AG04450 (cell line): ENCODE data around the gene ZFP82. TPM values are rescaled to one million over a fixed set of nuclear protein-coding genes. Genes with fewer than 3 reads are reported as not detected.

Experiments
- CTCF ChIA-PET: fragments of 300-600, 350-600 bp; formaldehyde crosslinking; extraction: SDS; loops from one replicate; lab custom pipeline; 2022; ENCODE audit warnings: antibody characterized with exemption, inconsistent platforms; lab: Charles Lee
- POLR2A ChIA-PET: fragments of 350-600 bp; formaldehyde crosslinking; extraction: SDS; loops from one replicate; lab custom pipeline; 2021; ENCODE audit warnings: antibody characterized with exemption, inconsistent platforms; lab: Yijun Ruan, JAX
- DNase-seq: peaks from one replicate; pipeline ENCODE4 v3.0.0-alpha.2; 2011; ENCODE audit warnings: low read depth, low spot score
- H3K27ac ChIP-seq: one replicate; pipeline ENCODE4 v1.5.1; 2012; ENCODE audit warnings: low read depth, low read length, control low read depth
- H3K27me3 ChIP-seq: one replicate; pipeline ENCODE4 v1.6.0; 2012; ENCODE audit warnings: low read length; ENCODE audit not compliant: control insufficient read depth, insufficient read depth
- H3K4me3 ChIP-seq: 2 replicates; pipeline ENCODE4 v1.5.1; 2011; ENCODE audit warnings: mild to moderate bottlenecking, low read depth, low read length, control low read depth
- H3K9me3 ChIP-seq: 2 replicates; pipeline ENCODE4 v1.5.1; 2012; ENCODE audit warnings: low read length; ENCODE audit not compliant: control insufficient read depth, insufficient read depth
- polyA plus RNA-seq: library from polyadenylated mRNA; depleted of rRNA; stranded (reverse); fragments of >200 nt; gene quantifications from 2 replicates; pipeline ENCODE4 v1.2.3, GENCODE V29; 2011
- TF ChIP-seq, protein P1 (sequence below): IDR thresholded peaks from 2 replicates; pipeline ENCODE4 v1.5.1; 2011; ENCODE audit warnings: low read depth, low read length, control low read depth, inconsistent platforms

The ZFP82 gene
- polyA plus RNA-seq, 1 experiment: 6.2 TPM

DNA sequence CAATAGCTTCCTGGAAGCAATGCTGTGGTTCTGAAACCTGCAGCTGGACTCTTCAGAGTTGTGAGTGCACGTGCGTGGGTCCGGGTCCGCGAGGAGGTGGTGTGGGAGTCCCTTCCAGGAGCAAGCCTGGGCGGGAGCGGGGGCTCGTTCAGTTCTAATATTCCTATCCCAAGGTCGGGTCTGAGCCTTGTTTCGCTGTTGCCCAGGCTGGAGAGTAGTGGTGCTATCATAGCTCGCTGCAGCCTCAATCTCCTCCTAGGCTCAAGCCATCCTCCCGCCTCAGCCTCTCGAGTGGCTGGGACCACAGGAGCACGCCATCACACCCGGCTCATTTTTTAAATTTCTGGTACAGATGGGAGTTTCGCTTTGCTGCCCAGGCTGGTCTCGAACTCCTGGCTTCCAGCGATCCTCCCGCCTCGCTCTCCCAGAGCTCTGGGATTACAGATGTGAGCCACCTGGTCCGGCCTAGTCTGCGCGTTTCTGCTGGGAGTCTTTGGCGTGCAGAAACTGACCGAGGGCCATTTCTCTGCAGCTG lies 625 bp downstream of the ZFP82 start:
- TF ChIP-seq, protein P1, sequence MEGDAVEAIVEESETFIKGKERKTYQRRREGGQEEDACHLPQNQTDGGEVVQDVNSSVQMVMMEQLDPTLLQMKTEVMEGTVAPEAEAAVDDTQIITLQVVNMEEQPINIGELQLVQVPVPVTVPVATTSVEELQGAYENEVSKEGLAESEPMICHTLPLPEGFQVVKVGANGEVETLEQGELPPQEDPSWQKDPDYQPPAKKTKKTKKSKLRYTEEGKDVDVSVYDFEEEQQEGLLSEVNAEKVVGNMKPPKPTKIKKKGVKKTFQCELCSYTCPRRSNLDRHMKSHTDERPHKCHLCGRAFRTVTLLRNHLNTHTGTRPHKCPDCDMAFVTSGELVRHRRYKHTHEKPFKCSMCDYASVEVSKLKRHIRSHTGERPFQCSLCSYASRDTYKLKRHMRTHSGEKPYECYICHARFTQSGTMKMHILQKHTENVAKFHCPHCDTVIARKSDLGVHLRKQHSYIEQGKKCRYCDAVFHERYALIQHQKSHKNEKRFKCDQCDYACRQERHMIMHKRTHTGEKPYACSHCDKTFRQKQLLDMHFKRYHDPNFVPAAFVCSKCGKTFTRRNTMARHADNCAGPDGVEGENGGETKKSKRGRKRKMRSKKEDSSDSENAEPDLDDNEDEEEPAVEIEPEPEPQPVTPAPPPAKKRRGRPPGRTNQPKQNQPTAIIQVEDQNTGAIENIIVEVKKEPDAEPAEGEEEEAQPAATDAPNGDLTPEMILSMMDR: no peak
- Histone ChIP-seq H3K9me3 (peaks cover 56% of the 10 kb centered on the region), H3K27me3 (no peaks in the 10 kb centered on the region), H3K4me3 (peak overlapping the region; percentile 70), H3K27ac (peak overlapping the region; percentile 90)
- ChIA-PET POLR2A (interaction anchor here (1.4 kb wide), 1 partner anchor 72 kb away, joined by 6 read pairs; the partner anchor contains the start of gene ZNF566), CTCF (no interaction called here)
- no peak for DNase-seq

DNA sequence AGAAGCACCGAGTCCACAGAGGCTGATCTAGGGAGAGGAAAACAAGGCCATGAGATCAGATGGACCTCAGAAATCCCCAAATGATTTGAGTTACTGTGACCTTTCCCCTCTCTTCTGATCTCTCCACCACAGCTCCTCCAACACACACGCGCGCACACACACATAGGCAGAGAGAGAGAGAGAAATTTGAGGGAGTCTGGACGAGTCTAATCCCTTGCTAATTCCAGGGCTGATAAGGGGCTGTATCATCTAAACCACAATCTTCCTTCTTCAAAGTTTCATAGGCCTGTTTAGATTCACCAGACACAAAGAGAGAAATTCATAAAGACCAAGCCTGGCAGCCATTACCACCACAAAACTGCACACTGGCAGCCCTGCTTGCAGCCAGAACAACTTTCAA lies 8.6 kb downstream of the ZFP82 start:
- TF ChIP-seq, protein P1: no peak
- CTCF ChIA-PET: no interaction called here
- H3K27ac ChIP-seq: no peak overlapping the region
- H3K9me3 ChIP-seq: peaks cover 39% of the 10 kb centered on the region
- no peaks in the 10 kb centered on the region for H3K27me3 ChIP-seq
- H3K4me3 ChIP-seq: no peak overlapping the region
- DNase-seq: no peak
- POLR2A ChIA-PET: no interaction called here

DNA sequence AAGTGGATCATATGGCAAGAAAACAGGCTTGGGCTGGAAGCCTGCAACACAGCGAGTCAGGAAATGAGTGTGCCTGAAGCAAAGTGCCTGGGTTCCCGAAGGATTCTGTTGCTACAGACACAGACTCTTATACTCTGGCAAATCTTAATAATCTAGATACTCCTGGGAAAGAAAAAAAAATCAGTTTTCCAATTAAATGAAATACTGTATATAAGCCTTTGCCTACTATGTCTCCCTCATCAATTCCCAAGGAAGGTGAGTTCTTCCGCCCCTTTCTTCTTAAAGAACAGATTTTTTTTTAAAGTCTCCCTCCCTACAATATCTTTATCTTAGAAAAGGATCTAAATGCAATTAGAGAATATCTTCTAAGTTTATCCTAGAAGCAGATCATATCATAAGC lies 10.3 kb downstream of the ZFP82 start:
- POLR2A ChIA-PET: no interaction called here
- TF ChIP-seq, protein P1: no peak
- peaks cover 30% of the 10 kb centered on the region for H3K9me3 ChIP-seq
- no peaks in the 10 kb centered on the region for H3K27me3 ChIP-seq
- H3K27ac ChIP-seq: no peak overlapping the region
- no peak for DNase-seq
- CTCF ChIA-PET: no interaction called here
- no peak overlapping the region for H3K4me3 ChIP-seq

DNA sequence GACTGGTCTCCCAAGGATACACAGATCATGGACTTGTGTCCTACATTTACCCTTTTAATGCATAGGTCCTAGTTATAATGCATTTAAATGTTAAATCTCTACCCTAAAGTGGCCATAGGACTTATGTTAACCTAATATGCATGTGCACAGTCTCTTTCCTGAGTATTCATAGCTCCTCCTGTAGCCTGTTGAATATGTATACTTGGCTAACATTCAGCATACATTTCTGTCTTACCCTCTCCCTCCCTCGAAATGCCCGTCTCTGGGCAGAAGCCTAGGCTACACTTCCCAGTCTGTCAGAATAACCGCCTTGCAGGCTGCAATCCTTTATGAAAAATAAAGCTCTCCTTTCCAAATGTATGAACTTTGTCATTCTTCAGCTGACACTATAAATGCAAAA lies 13.9 kb downstream of the ZFP82 start:
- POLR2A ChIA-PET: no interaction called here
- Histone ChIP-seq H3K9me3 (peaks cover 19% of the 10 kb centered on the region), H3K4me3 (no peak overlapping the region), H3K27me3 (no peaks in the 10 kb centered on the region), H3K27ac (no peak overlapping the region)
- TF ChIP-seq, protein P1: no peak
- no peak for DNase-seq
- CTCF ChIA-PET: no interaction called here

DNA sequence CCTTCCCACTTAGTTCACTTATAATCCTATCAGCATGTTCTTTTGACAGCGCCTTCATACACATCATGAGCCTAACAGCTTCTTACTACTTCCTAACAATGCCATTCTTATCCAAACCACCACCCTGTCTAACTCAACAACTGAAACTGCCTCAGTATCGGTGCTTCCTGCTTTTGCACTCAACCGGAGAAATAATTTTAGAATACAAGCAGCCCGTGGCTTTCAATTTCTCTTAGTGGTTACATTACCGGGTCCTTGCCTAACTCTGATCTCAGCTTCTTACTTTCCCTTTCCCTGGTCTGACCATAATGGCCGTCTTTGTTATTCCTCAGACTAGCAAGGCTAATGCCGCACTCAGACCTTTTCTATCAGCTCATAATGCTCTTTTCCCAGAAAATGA lies 17.0 kb downstream of the ZFP82 start:
- Histone ChIP-seq H3K9me3 (peaks cover 34% of the 10 kb centered on the region), H3K27ac (no peak overlapping the region), H3K4me3 (no peak overlapping the region), H3K27me3 (no peaks in the 10 kb centered on the region)
- CTCF ChIA-PET: no interaction called here
- POLR2A ChIA-PET: no interaction called here
- no peak for DNase-seq
- TF ChIP-seq, protein P1: no peak
